ENCODE results near the gene ZNF787.

GRCh38 chr19:56162258-56162657 is 41.2 kb upstream of the ZNF787 start:
- TF ChIP-seq, protein P1, sequence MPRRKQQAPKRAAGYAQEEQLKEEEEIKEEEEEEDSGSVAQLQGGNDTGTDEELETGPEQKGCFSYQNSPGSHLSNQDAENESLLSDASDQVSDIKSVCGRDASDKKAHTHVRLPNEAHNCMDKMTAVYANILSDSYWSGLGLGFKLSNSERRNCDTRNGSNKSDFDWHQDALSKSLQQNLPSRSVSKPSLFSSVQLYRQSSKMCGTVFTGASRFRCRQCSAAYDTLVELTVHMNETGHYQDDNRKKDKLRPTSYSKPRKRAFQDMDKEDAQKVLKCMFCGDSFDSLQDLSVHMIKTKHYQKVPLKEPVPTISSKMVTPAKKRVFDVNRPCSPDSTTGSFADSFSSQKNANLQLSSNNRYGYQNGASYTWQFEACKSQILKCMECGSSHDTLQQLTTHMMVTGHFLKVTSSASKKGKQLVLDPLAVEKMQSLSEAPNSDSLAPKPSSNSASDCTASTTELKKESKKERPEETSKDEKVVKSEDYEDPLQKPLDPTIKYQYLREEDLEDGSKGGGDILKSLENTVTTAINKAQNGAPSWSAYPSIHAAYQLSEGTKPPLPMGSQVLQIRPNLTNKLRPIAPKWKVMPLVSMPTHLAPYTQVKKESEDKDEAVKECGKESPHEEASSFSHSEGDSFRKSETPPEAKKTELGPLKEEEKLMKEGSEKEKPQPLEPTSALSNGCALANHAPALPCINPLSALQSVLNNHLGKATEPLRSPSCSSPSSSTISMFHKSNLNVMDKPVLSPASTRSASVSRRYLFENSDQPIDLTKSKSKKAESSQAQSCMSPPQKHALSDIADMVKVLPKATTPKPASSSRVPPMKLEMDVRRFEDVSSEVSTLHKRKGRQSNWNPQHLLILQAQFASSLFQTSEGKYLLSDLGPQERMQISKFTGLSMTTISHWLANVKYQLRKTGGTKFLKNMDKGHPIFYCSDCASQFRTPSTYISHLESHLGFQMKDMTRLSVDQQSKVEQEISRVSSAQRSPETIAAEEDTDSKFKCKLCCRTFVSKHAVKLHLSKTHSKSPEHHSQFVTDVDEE (CRISPR knock-in tag; IDR thresholded peaks at IDR 0.05): no peak
- TF ChIP-seq ZFP3 (CRISPR knock-in tag; IDR thresholded peaks at IDR 0.05): no peak
- TF ChIP-seq, protein P2, sequence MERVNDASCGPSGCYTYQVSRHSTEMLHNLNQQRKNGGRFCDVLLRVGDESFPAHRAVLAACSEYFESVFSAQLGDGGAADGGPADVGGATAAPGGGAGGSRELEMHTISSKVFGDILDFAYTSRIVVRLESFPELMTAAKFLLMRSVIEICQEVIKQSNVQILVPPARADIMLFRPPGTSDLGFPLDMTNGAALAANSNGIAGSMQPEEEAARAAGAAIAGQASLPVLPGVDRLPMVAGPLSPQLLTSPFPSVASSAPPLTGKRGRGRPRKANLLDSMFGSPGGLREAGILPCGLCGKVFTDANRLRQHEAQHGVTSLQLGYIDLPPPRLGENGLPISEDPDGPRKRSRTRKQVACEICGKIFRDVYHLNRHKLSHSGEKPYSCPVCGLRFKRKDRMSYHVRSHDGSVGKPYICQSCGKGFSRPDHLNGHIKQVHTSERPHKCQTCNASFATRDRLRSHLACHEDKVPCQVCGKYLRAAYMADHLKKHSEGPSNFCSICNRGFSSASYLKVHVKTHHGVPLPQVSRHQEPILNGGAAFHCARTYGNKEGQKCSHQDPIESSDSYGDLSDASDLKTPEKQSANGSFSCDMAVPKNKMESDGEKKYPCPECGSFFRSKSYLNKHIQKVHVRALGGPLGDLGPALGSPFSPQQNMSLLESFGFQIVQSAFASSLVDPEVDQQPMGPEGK (CRISPR knock-in tag; IDR thresholded peaks at IDR 0.05; ENCODE audit: borderline replicate concordance): no peak
- no peak for TF ChIP-seq RARB (CRISPR knock-in tag; IDR thresholded peaks at IDR 0.05)
- TF ChIP-seq OSR1 (CRISPR knock-in tag; IDR thresholded peaks at IDR 0.05): no peak
- no peak for TF ChIP-seq ZFP30 (CRISPR knock-in tag; IDR thresholded peaks at IDR 0.05)
- TF ChIP-seq ZC3H10 (CRISPR knock-in tag; IDR thresholded peaks at IDR 0.05): no peak
- TF ChIP-seq TOX (CRISPR knock-in tag; IDR thresholded peaks at IDR 0.05; ENCODE audit: borderline replicate concordance): no peak
- TF ChIP-seq ARNTL (CRISPR knock-in tag; IDR thresholded peaks at IDR 0.05; ENCODE audit: borderline replicate concordance, low read depth): no peak
- TF ChIP-seq, protein P3, sequence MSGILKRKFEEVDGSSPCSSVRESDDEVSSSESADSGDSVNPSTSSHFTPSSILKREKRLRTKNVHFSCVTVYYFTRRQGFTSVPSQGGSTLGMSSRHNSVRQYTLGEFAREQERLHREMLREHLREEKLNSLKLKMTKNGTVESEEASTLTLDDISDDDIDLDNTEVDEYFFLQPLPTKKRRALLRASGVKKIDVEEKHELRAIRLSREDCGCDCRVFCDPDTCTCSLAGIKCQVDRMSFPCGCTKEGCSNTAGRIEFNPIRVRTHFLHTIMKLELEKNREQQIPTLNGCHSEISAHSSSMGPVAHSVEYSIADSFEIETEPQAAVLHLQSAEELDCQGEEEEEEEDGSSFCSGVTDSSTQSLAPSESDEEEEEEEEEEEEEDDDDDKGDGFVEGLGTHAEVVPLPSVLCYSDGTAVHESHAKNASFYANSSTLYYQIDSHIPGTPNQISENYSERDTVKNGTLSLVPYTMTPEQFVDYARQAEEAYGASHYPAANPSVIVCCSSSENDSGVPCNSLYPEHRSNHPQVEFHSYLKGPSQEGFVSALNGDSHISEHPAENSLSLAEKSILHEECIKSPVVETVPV (CRISPR knock-in tag; IDR thresholded peaks at IDR 0.05): no peak
- no peak for TF ChIP-seq BACH2 (CRISPR knock-in tag; IDR thresholded peaks at IDR 0.05; ENCODE audit: borderline replicate concordance)

All from SK-N-SH treated with all-trans-retinoic acid at 6 μM for 48 hours (cell line).